Measurements from ENCODE around the gene RAB31.

- TF ChIP-seq EZH2 (IDR thresholded peaks at IDR 0.05; ENCODE audit: low read length) (no peak), CTCF (optimal IDR thresholded peaks at IDR 0.05 in 1 of 3, IDR thresholded peaks at IDR 0.05 in 1 of 3, conservative IDR thresholded peaks at IDR 0.05 in 1 of 3; ENCODE audit: extremely low read depth in 1 of 3, insufficient read depth in 2 of 3, low read length in 3 of 3) (no peak)
Observed at GRCh38 chr18:9823805-9824473, 115.8 kb downstream of the RAB31 start.

Measured in keratinocyte (primary cell).